Uterus (tissue), 4 donors: ENCODE data around the gene RBL1. TPM values are rescaled to one million over a fixed set of nuclear protein-coding genes. Genes with fewer than 3 reads are reported as not detected.

Source experiments
- DNase-seq, 2 donors: peaks; one replicate each; pipeline ENCODE4 v3.0.0-alpha.2; 2019 to 2020
- H3K27ac ChIP-seq, 2 donors: fragments of 200-600 bp; sonication (generic); 1 replicate in 1 of 2; 2 replicates in 1 of 2; pipeline ENCODE4 v1.5.1; 2016 to 2018
- H3K27me3 ChIP-seq, 2 donors: fragments of 200-600 bp; sonication (generic); one replicate each; pipeline ENCODE4 v1.5.1; 2018 to 2019; ENCODE audit warnings: control low read depth in 1 of 2
- H3K36me3 ChIP-seq, 2 donors: fragments of 200-600 bp; sonication (generic); one replicate each; pipeline ENCODE4 v1.5.1; 2019; ENCODE audit warnings: control low read depth in 1 of 2
- H3K4me1 ChIP-seq, 2 donors: fragments of 200-600 bp; sonication (generic); one replicate each; pipeline ENCODE4 v1.5.1; 2018 to 2019; ENCODE audit warnings: control low read depth in 1 of 2
- H3K4me3 ChIP-seq, 2 donors: fragments of 200-600 bp; sonication (generic); 1 replicate in 1 of 2; 2 replicates in 1 of 2; pipeline ENCODE4 v1.5.1; 2018 to 2019; ENCODE audit warnings: mild to moderate bottlenecking in 1 of 2
- H3K9me3 ChIP-seq, 2 donors: fragments of 200-600 bp; sonication (generic); one replicate each; pipeline ENCODE4 v1.5.1; 2019; ENCODE audit warnings: control low read depth in 1 of 2
- POLR2A ChIP-seq, 2 donors: fragments of 450-650 bp; IDR thresholded peaks; one replicate each; pipeline ENCODE4 v1.6.1; 2016; ENCODE audit warnings: antibody characterized with exemption in 2 of 2, mild to moderate bottlenecking in 1 of 2, moderate library complexity in 1 of 2
- intact Hi-C: fragments of 100-400 bp; cut with DNase I; formaldehyde crosslinking; loops from one replicate; pipeline ENCODE4 v1.15.1; 2023; ENCODE audit warnings: low total_unique reads
- total RNA-seq, 4 donors: library from RNA; depleted of rRNA in 3 of 4; stranded (reverse); fragments of >200 nt in 3 of 4; gene quantifications; one replicate each; pipeline versions ENCODE4 v1.1.0 to v1.2.4, GENCODE V29; 2014 to 2023
- TF ChIP-seq, protein P1 (sequence below), 4 experiments: fragments of 200-600 bp in 2 of 4; fragments of 450-650 bp in 2 of 4; sonication (generic) in 2 of 4; IDR thresholded peaks; one replicate each; pipeline ENCODE4 v1.5.1; 2016 to 2019; ENCODE audit warnings: antibody characterized with exemption in 4 of 4, mild to moderate bottlenecking in 2 of 4, moderate library complexity in 1 of 4
- donor health status: DM: yes; HTN: yes; CAD: no.

Gene RBL1
- total RNA-seq, 4 donors from 2014 or later: 0.51 to 28.1 (median 12.0) TPM

DNA sequence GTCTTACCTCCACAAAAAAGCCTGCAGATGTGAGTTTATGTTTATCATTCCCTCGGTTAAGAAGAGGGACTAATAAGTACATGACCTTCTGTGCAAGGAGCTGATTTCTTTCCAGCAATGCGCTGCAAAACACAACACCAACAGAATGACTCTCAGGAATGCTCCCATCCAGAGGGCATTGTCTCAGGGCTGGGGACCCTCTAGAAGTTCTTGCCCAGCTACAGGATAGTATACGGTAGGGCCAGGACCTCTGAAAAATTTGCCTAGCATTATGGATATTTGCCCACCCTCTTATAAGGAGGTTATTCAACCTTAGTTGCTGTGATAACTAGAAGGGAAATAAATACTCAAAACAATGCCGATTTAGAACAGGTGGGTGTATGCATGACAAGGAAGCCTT is 24.7 kb upstream of the RBL1 start:
- Histone ChIP-seq H3K4me3 (no peak overlapping the region), H3K4me1 (no peaks in the 10 kb centered on the region), H3K36me3 (no peaks in the 10 kb centered on the region), H3K27me3 (no peaks in the 10 kb centered on the region), H3K9me3 (no peaks in the 10 kb centered on the region), H3K27ac (no peak overlapping the region)
- intact Hi-C loops: no loop called here
- DNase-seq: no peak
- TF ChIP-seq POLR2A (IDR thresholded peaks at IDR 0.05): no peak
- TF ChIP-seq, protein P1, sequence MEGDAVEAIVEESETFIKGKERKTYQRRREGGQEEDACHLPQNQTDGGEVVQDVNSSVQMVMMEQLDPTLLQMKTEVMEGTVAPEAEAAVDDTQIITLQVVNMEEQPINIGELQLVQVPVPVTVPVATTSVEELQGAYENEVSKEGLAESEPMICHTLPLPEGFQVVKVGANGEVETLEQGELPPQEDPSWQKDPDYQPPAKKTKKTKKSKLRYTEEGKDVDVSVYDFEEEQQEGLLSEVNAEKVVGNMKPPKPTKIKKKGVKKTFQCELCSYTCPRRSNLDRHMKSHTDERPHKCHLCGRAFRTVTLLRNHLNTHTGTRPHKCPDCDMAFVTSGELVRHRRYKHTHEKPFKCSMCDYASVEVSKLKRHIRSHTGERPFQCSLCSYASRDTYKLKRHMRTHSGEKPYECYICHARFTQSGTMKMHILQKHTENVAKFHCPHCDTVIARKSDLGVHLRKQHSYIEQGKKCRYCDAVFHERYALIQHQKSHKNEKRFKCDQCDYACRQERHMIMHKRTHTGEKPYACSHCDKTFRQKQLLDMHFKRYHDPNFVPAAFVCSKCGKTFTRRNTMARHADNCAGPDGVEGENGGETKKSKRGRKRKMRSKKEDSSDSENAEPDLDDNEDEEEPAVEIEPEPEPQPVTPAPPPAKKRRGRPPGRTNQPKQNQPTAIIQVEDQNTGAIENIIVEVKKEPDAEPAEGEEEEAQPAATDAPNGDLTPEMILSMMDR (IDR thresholded peaks at IDR 0.05): no peak

DNA sequence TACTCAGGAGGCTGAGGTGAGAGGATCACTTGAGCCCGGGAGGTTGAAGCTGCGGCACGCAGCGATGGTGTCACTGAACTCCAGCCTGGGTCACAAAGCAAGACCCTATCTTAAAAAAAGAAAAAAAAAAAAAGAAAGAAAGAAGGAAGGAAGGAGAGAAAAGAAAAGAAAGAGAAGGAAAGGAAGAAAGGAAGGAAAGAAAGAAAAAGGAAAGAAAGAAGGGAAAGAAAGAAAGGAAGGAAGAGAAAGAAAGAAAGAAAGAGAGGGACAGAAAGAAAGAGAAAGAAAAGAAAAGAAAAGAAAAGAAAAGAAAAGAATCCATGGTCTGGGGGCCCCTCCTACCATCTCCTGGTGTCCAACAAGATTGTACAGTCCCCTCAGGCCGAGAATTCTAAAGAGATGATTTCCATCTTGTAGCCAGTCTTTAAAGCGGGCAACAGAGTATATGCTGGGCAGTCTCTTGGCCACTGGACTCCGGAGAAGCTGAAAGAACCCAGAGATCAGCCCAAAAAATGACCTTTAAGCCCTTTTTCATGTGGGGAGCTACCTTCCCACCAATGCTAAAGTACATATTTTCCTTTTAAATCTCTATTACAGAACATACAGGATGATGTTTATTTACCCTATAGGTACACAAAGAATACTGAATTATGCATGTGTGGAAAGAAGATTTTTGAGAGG is 23.7 kb upstream of the RBL1 start:
- no peaks in the 10 kb centered on the region for H3K36me3 ChIP-seq
- H3K9me3 ChIP-seq: no peaks in the 10 kb centered on the region
- TF ChIP-seq POLR2A (IDR thresholded peaks at IDR 0.05): no peak
- TF ChIP-seq, protein P1 (IDR thresholded peaks at IDR 0.05): no peak
- no peak overlapping the region for H3K4me3 ChIP-seq
- no peaks in the 10 kb centered on the region for H3K4me1 ChIP-seq
- no peak overlapping the region for H3K27ac ChIP-seq
- intact Hi-C loops: no loop called here
- DNase-seq: no peak
- H3K27me3 ChIP-seq: no peaks in the 10 kb centered on the region

DNA sequence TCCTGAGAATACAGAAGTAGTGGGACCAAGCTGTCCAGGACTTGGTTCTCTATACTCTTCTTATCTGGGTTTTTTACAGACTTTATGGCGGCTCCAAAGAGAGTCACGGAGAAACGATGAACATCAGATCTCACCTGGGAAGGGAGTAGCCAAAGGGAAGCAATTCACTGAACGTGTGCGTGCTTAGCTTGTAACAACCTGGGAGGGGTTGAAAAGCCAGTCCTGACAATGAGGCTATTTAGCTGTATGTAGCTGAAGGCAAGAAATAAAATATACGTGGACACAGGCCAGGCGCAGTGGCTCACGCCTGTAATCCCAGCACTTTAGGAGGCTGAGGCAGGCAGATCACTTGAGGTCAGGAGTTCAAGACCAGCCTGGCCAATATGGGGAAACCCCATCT is 18.2 kb upstream of the RBL1 start:
- DNase-seq: no peak
- Histone ChIP-seq H3K36me3 (no peaks in the 10 kb centered on the region), H3K4me1 (no peaks in the 10 kb centered on the region), H3K27me3 (no peaks in the 10 kb centered on the region), H3K27ac (no peak overlapping the region), H3K4me3 (no peak overlapping the region), H3K9me3 (no peaks in the 10 kb centered on the region)
- intact Hi-C loops: no loop called here
- no peak for TF ChIP-seq POLR2A (IDR thresholded peaks at IDR 0.05)
- TF ChIP-seq, protein P1 (IDR thresholded peaks at IDR 0.05): no peak

DNA sequence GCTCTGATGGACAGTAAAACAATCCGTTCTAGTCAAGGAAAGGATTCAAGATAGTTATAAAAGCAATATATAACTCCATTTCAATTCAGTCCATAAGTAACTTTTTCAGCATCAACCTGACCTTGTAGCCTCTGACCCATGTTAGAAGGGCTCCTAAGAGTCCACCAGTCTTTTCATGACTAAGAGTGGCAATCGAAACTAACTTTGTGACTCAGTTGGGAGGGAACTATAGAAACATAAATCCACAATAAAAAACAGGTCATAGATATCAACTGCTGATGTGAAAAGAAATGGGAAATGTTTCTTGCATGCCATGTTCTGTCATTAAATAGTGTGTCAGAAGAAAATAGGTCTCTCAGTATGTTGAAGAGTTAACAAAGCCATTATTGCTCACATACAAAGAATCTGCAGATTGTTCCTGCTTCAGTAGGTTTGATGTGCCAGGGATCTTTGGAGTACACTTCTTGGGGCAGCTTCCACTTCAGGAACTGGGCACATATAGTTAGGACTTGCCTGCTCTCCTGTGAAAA is 16.2 kb upstream of the RBL1 start:
- no peak for TF ChIP-seq POLR2A (IDR thresholded peaks at IDR 0.05)
- TF ChIP-seq, protein P1 (IDR thresholded peaks at IDR 0.05): no peak
- no peaks in the 10 kb centered on the region for H3K4me1 ChIP-seq
- intact Hi-C loops: no loop called here
- DNase-seq: no peak
- H3K36me3 ChIP-seq: no peaks in the 10 kb centered on the region
- H3K27me3 ChIP-seq: no peaks in the 10 kb centered on the region
- no peaks in the 10 kb centered on the region for H3K9me3 ChIP-seq
- H3K27ac ChIP-seq: no peak overlapping the region
- no peak overlapping the region for H3K4me3 ChIP-seq

DNA sequence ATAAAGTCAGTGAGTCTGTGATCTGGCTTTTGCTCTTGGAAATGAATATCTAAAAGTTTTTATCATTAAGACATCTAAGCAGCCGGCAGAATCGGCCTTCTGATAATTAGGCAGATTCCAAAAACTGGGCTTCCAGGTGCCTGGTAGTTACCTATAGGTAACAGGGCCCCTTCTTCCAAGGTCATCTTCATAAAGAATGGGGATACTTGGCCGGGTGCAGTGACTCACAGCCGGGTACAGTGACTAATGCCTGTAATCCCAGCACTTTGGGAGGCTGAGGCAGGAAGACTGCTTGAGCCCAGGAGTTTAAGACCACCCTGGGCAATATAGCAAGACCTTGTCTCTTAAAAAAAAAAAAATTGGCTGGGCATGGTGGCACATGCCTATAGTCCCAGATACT is 12.9 kb upstream of the RBL1 start:
- no peak for DNase-seq
- TF ChIP-seq POLR2A (IDR thresholded peaks at IDR 0.05): no peak
- TF ChIP-seq, protein P1 (IDR thresholded peaks at IDR 0.05): no peak
- Histone ChIP-seq H3K9me3 (no peaks in the 10 kb centered on the region), H3K4me1 (no peaks in the 10 kb centered on the region), H3K36me3 (no peaks in the 10 kb centered on the region), H3K27ac (no peak overlapping the region), H3K4me3 (no peak overlapping the region), H3K27me3 (no peaks in the 10 kb centered on the region)
- intact Hi-C loops: no loop called here
